Mesendoderm (in vitro differentiated cells): ENCODE data around the gene TOR4A.

Experiments
- DNase-seq: peaks from one replicate; pipeline ENCODE4 v3.0.0; 2013
- H2AK5ac ChIP-seq: 2 replicates; pipeline ENCODE4 v1.6.1; 2013; ENCODE audit warnings: low read length, inconsistent platforms
- H2BK120ac ChIP-seq: 2 replicates; pipeline ENCODE4 v1.6.1; 2013; ENCODE audit warnings: low read depth, mild to moderate bottlenecking, low read length, moderate library complexity, mixed read lengths
- H2BK15ac ChIP-seq: replicated peaks from 2 replicates; pipeline ENCODE4 v1.6.1; 2013; ENCODE audit warnings: low read depth, mild to moderate bottlenecking, moderate library complexity
- H2BK5ac ChIP-seq: 2 replicates; pipeline ENCODE4 v1.6.1; 2013; ENCODE audit warnings: low read length, inconsistent platforms
- H3K18ac ChIP-seq: 2 replicates; pipeline ENCODE4 v1.6.1; 2013; ENCODE audit warnings: mild to moderate bottlenecking, low read length, mixed read lengths
- H3K23ac ChIP-seq: one replicate; pipeline ENCODE4 v1.6.1; 2013; ENCODE audit warnings: low read length
- H3K27ac ChIP-seq: 2 replicates; pipeline ENCODE4 v1.5.1; 2013; ENCODE audit warnings: low read depth, mild to moderate bottlenecking, inconsistent platforms, low read length, moderate library complexity
- H3K27me3 ChIP-seq: 2 replicates; pipeline ENCODE4 v1.6.1; 2013; ENCODE audit warnings: low read length, control low read depth, mild to moderate bottlenecking, inconsistent platforms; ENCODE audit not compliant: insufficient read depth, poor library complexity
- H3K36me3 ChIP-seq: 2 replicates; pipeline ENCODE4 v1.6.1; 2013; ENCODE audit warnings: low read length, inconsistent platforms; ENCODE audit not compliant: control insufficient read depth, insufficient read depth
- H3K4ac ChIP-seq: one replicate; pipeline ENCODE4 v1.6.1; 2013; ENCODE audit warnings: low read depth, mild to moderate bottlenecking, low read length, moderate library complexity
- H3K4me1 ChIP-seq: 2 replicates; pipeline ENCODE4 v1.6.1; 2013; ENCODE audit warnings: low read depth, low read length, inconsistent platforms; ENCODE audit not compliant: control insufficient read depth
- H3K4me2 ChIP-seq: 2 replicates; pipeline ENCODE4 v1.6.1; 2013; ENCODE audit warnings: low read length
- H3K4me3 ChIP-seq: 2 replicates; pipeline ENCODE4 v1.5.1; 2013; ENCODE audit warnings: mild to moderate bottlenecking, low read length
- H3K56ac ChIP-seq: one replicate; pipeline ENCODE4 v1.6.1; 2013; ENCODE audit warnings: low read length
- H3K79me1 ChIP-seq: 2 replicates; pipeline ENCODE4 v1.6.1; 2013; ENCODE audit warnings: low read length, inconsistent platforms
- H3K79me2 ChIP-seq: 2 replicates; pipeline ENCODE4 v1.6.1; 2013; ENCODE audit warnings: mild to moderate bottlenecking, low read length; ENCODE audit not compliant: control insufficient read depth, insufficient read depth
- H3K9ac ChIP-seq: 2 replicates; pipeline ENCODE4 v1.6.1; 2013; ENCODE audit warnings: low read length, inconsistent platforms
- H4K5ac ChIP-seq: one replicate; pipeline ENCODE4 v1.6.1; 2013; ENCODE audit warnings: low read length
- H4K8ac ChIP-seq: one replicate; pipeline ENCODE4 v1.6.1; 2013; ENCODE audit warnings: low read depth, mild to moderate bottlenecking, control low read depth, low read length, moderate library complexity
- WGBS: extraction: QIAGEN DNeasy Blood & Tissue Kit; methylation state at CpG from one replicate; pipeline ENCODE4 v1.1.7; 2013; ENCODE audit warnings: low lambda C conversion rate, missing lambda C conversion rate; ENCODE audit not compliant: insufficient coverage; ENCODE audit errors: extremely low coverage; 5-methylcytosine and 5-hydroxymethylcytosine counted together

The TOR4A gene

GRCh38 chr9:137245450-137246421 lies 31.8 kb upstream of the TOR4A start:
- H3K4me3 ChIP-seq = no peak overlapping the region
- H3K23ac ChIP-seq = no peak overlapping the region
- H3K4me2 ChIP-seq = no peak overlapping the region
- DNase-seq = no peak
- no peak overlapping the region for H3K9ac ChIP-seq
- H3K56ac ChIP-seq = no peak overlapping the region
- H3K27ac ChIP-seq = no peak overlapping the region
- no CpG with 5 or more reads among the region's 25 CpGs for WGBS
- no peak overlapping the region for H4K8ac ChIP-seq
- H3K27me3 ChIP-seq = no peaks in the 10 kb centered on the region
- no peak overlapping the region for H2AK5ac ChIP-seq
- peaks cover 3% of the 10 kb centered on the region for H3K79me1 ChIP-seq
- no peak overlapping the region for H2BK5ac ChIP-seq
- H3K4me1 ChIP-seq = peaks cover 19% of the 10 kb centered on the region
- peaks cover 6% of the 10 kb centered on the region for H3K36me3 ChIP-seq
- no peak overlapping the region for H2BK120ac ChIP-seq
- H4K5ac ChIP-seq = no peak overlapping the region
- no peak overlapping the region for H3K18ac ChIP-seq
- peaks cover 16% of the 10 kb centered on the region for H3K79me2 ChIP-seq
- no peak overlapping the region for H2BK15ac ChIP-seq
- no peak overlapping the region for H3K4ac ChIP-seq

- H2BK15ac ChIP-seq = no peak overlapping the region
- H3K27me3 ChIP-seq = no peaks in the 10 kb centered on the region
- H2BK120ac ChIP-seq = no peak overlapping the region
- no peak overlapping the region for H3K27ac ChIP-seq
- H3K56ac ChIP-seq = peak overlapping the region; percentile 39
- no peak overlapping the region for H2BK5ac ChIP-seq
- peaks cover 4% of the 10 kb centered on the region for H3K36me3 ChIP-seq
- no peak overlapping the region for H3K4me3 ChIP-seq
- no peak overlapping the region for H2AK5ac ChIP-seq
- H3K23ac ChIP-seq = no peak overlapping the region
- no CpG with 5 or more reads among the region's 20 CpGs for WGBS
- H3K4ac ChIP-seq = no peak overlapping the region
- no peak overlapping the region for H4K8ac ChIP-seq
- H3K4me2 ChIP-seq = no peak overlapping the region
- H3K9ac ChIP-seq = no peak overlapping the region
- no peak for DNase-seq
- H4K5ac ChIP-seq = no peak overlapping the region
- peaks cover 7% of the 10 kb centered on the region for H3K79me2 ChIP-seq
- H3K4me1 ChIP-seq = peaks cover 21% of the 10 kb centered on the region
- H3K79me1 ChIP-seq = peaks cover 3% of the 10 kb centered on the region
- H3K18ac ChIP-seq = no peak overlapping the region
Observed at GRCh38 chr9:137247135-137247915, 30.2 kb upstream of the TOR4A start.

GRCh38 chr9:137247916-137248175 lies 29.7 kb upstream of the TOR4A start:
- Histone ChIP-seq H3K9ac (no peak overlapping the region), H3K23ac (no peak overlapping the region), H3K4me3 (no peak overlapping the region), H3K4me1 (peaks cover 21% of the 10 kb centered on the region), H3K18ac (no peak overlapping the region), H3K27ac (no peak overlapping the region), H3K4me2 (no peak overlapping the region), H2BK5ac (no peak overlapping the region), H3K27me3 (no peaks in the 10 kb centered on the region), H2AK5ac (no peak overlapping the region), H3K4ac (no peak overlapping the region), H2BK120ac (no peak overlapping the region), H3K56ac (peak overlapping the region; percentile 11), H2BK15ac (no peak overlapping the region), H3K79me2 (peaks cover 2% of the 10 kb centered on the region), H4K5ac (no peak overlapping the region), H3K36me3 (no peaks in the 10 kb centered on the region), H4K8ac (no peak overlapping the region), H3K79me1 (no peaks in the 10 kb centered on the region)
- no CpG with 5 or more reads among the region's 6 CpGs for WGBS
- no peak for DNase-seq

- no peaks in the 10 kb centered on the region for H3K79me1 ChIP-seq
- peaks cover 2% of the 10 kb centered on the region for H3K79me2 ChIP-seq
- peak overlapping the region; percentile 89 for H3K23ac ChIP-seq
- no peak overlapping the region for H2BK5ac ChIP-seq
- DNase-seq = peak; percentile 72
- no peak overlapping the region for H3K27ac ChIP-seq
- WGBS = no CpG with 5 or more reads among the region's 18 CpGs
- H3K4me2 ChIP-seq = no peak overlapping the region
- no peak overlapping the region for H3K9ac ChIP-seq
- H2BK15ac ChIP-seq = no peak overlapping the region
- H3K27me3 ChIP-seq = no peaks in the 10 kb centered on the region
- H2BK120ac ChIP-seq = no peak overlapping the region
- H3K4me1 ChIP-seq = peaks cover 9% of the 10 kb centered on the region
- no peak overlapping the region for H4K8ac ChIP-seq
- no peak overlapping the region for H4K5ac ChIP-seq
- peak overlapping the region; percentile 74 for H3K56ac ChIP-seq
- H3K18ac ChIP-seq = no peak overlapping the region
- no peak overlapping the region for H3K4ac ChIP-seq
- H3K36me3 ChIP-seq = no peaks in the 10 kb centered on the region
- H2AK5ac ChIP-seq = no peak overlapping the region
- H3K4me3 ChIP-seq = no peak overlapping the region
Observed at GRCh38 chr9:137250329-137251193, 27.0 kb upstream of the TOR4A start.

- WGBS = no CpG with 5 or more reads among the region's 4 CpGs
- H2BK5ac ChIP-seq = no peak within 1 kb of the TSS
- H3K9ac ChIP-seq = peak within 1 kb of the TSS; percentile 38
- peak within 1 kb of the TSS; percentile 89 for H3K23ac ChIP-seq
- H2BK15ac ChIP-seq = no peak within 1 kb of the TSS
- H4K8ac ChIP-seq = no peak within 1 kb of the TSS
- H3K4me3 ChIP-seq = no peak within 1 kb of the TSS
- H3K4me2 ChIP-seq = no peak within 1 kb of the TSS
- H3K56ac ChIP-seq = peak within 1 kb of the TSS; percentile 74
- no peak within 1 kb of the TSS for H3K4ac ChIP-seq
- no peaks in the 10 kb centered on the region for H3K36me3 ChIP-seq
- no peak within 1 kb of the TSS for H3K18ac ChIP-seq
- H3K79me1 ChIP-seq = peaks cover 2% of the 10 kb centered on the region
- H3K27me3 ChIP-seq = no peaks in the 10 kb centered on the region
- H4K5ac ChIP-seq = no peak within 1 kb of the TSS
- H2BK120ac ChIP-seq = no peak within 1 kb of the TSS
- H3K79me2 ChIP-seq = peaks cover 8% of the 10 kb centered on the region
- H3K4me1 ChIP-seq = peaks cover 9% of the 10 kb centered on the region
- H3K27ac ChIP-seq = no peak within 1 kb of the TSS
- no peak for DNase-seq
- peak within 1 kb of the TSS; percentile 96 for H2AK5ac ChIP-seq
Observed at GRCh38 chr9:137251194-137251461, 26.4 kb upstream of the TOR4A start, which contains the start of gene STPG3. Gene STPG3, plus strand, starts transcription at chr9:137251286. Its CDS starts 1 bp downstream, at chr9:137251287.
